Vagina (tissue), 2 donors: ENCODE data around the gene CYTH2. TPM values are rescaled to one million over a fixed set of nuclear protein-coding genes. Genes with fewer than 3 reads are reported as not detected.
A peak's percentile ranks its signal among the peaks of the same experiment; 100 is the strongest.

Experiments used
- DNase-seq, 2 donors: peaks; one replicate each; pipeline ENCODE4 v3.0.0-alpha.2; 2017; ENCODE audit errors: extremely low spot score in 2 of 2
- H3K27ac ChIP-seq: fragments of 200-600 bp; sonication (generic); one replicate; pipeline ENCODE4 v1.5.1; 2019
- H3K27me3 ChIP-seq: fragments of 200-600 bp; sonication (generic); one replicate; pipeline ENCODE4 v1.5.1; 2019
- H3K36me3 ChIP-seq, 2 donors: fragments of 200-600 bp; sonication (generic); one replicate each; pipeline ENCODE4 v1.5.1; 2017 to 2019
- H3K4me1 ChIP-seq: fragments of 200-600 bp; sonication (generic); one replicate; pipeline ENCODE4 v1.5.1; 2019
- H3K4me3 ChIP-seq, 2 donors: fragments of 200-600 bp; sonication (generic); 1 replicate in 1 of 2; 2 replicates in 1 of 2; pipeline ENCODE4 v1.5.1; 2016 to 2019
- H3K9me3 ChIP-seq: fragments of 200-600 bp; sonication (generic); one replicate; pipeline ENCODE4 v1.5.1; 2019
- CTCF ChIP-seq, 3 experiments: fragments of 450-650 bp in 2 of 3; fragments of 200-600 bp in 1 of 3; sonication (generic) in 1 of 3; IDR thresholded peaks; one replicate each; pipeline ENCODE4 v1.5.1; 2017 to 2019; ENCODE audit warnings: antibody characterized with exemption in 3 of 3, mild to moderate bottlenecking in 2 of 3, moderate library complexity in 2 of 3
- POLR2A ChIP-seq, 2 donors: fragments of 450-650 bp; IDR thresholded peaks; one replicate each; pipeline ENCODE4 v1.6.1; 2017; ENCODE audit warnings: antibody characterized with exemption in 2 of 2, mild to moderate bottlenecking in 2 of 2, moderate library complexity in 2 of 2
- POLR2AphosphoS5 ChIP-seq, 2 donors: sonication (generic); formaldehyde crosslinking; IDR thresholded peaks; one replicate each; pipeline ENCODE4 v1.9.0; 2017; ENCODE audit warnings: antibody characterized with exemption in 2 of 2, mild to moderate bottlenecking in 2 of 2, low read depth in 1 of 2; ENCODE audit not compliant: insufficient read depth in 1 of 2
- intact Hi-C: fragments of 100-400 bp; cut with DNase I; formaldehyde crosslinking; loops from one replicate; pipeline ENCODE4 v1.15.1; 2023
- total RNA-seq: library from RNA; depleted of rRNA; stranded (reverse); fragments of >200 nt; gene quantifications from one replicate; pipeline ENCODE4 v1.2.3, GENCODE V29; 2016

The CYTH2 gene
- total RNA-seq, 1 donor from 2014 or later: 87.2 TPM

- H3K4me3 ChIP-seq: no peak overlapping the region
- H3K36me3 ChIP-seq: peaks cover 0 to 19% of the 10 kb centered on the region in 2 donors
- no peaks in the 10 kb centered on the region for H3K27me3 ChIP-seq
- H3K4me1 ChIP-seq: peaks cover 17% of the 10 kb centered on the region
- no peaks in the 10 kb centered on the region for H3K9me3 ChIP-seq
- TF ChIP-seq CTCF (IDR thresholded peaks at IDR 0.05) (no peak), POLR2AphosphoS5 (IDR thresholded peaks at IDR 0.05; ENCODE audit: insufficient read depth in 1 of 2, low read depth in 1 of 2) (no peak), POLR2A (IDR thresholded peaks at IDR 0.05) (no peak)
- no peak for DNase-seq
- intact Hi-C loops: no loop called here
- no peak overlapping the region for H3K27ac ChIP-seq
Observed at GRCh38 chr19:48466561-48467325, 2.4 kb upstream of the CYTH2 start.

GRCh38 chr19:48468772-48469288, 339 bp upstream of the CYTH2 start:
- H3K27ac ChIP-seq: peak overlapping the region; percentile 97
- peaks cover 0 to 33% of the 10 kb centered on the region in 2 donors for H3K36me3 ChIP-seq

GRCh38 chr19:48469934-48470680, 938 bp downstream of the CYTH2 start:
- Histone ChIP-seq H3K4me1 (peaks cover 17% of the 10 kb centered on the region), H3K9me3 (no peaks in the 10 kb centered on the region), H3K27me3 (no peaks in the 10 kb centered on the region), H3K27ac (peak overlapping the region; percentile 97), H3K4me3 (peak overlapping the region; percentile 89 to 94), H3K36me3 (peaks cover 0 to 46% of the 10 kb centered on the region in 2 donors)
- TF ChIP-seq CTCF (IDR thresholded peaks at IDR 0.05): no peak
- no peak for DNase-seq
- intact Hi-C loops: no loop called here

More at GRCh38 chr19:48468772-48469288, 339 bp upstream of the CYTH2 start:
- Histone ChIP-seq H3K4me1 (peaks cover 17% of the 10 kb centered on the region), H3K9me3 (no peaks in the 10 kb centered on the region), H3K27me3 (no peaks in the 10 kb centered on the region), H3K4me3 (peak overlapping the region; percentile 89 to 94)
- DNase-seq: peak; percentile 100
- intact Hi-C loops: no loop called here
- TF ChIP-seq POLR2AphosphoS5 (IDR thresholded peaks at IDR 0.05; ENCODE audit: insufficient read depth in 1 of 2, low read depth in 1 of 2): peak in 1 of 2 donors; percentile 96
- no peak for TF ChIP-seq CTCF (IDR thresholded peaks at IDR 0.05)

GRCh38 chr19:48470856-48471255, 1.7 kb downstream of the CYTH2 start:
- intact Hi-C loops: no loop called here
- no peak for TF ChIP-seq POLR2A (IDR thresholded peaks at IDR 0.05)
- no peak for TF ChIP-seq POLR2AphosphoS5 (IDR thresholded peaks at IDR 0.05; ENCODE audit: insufficient read depth in 1 of 2, low read depth in 1 of 2)
- no peak for TF ChIP-seq CTCF (IDR thresholded peaks at IDR 0.05)
- Histone ChIP-seq H3K9me3 (no peaks in the 10 kb centered on the region), H3K4me3 (no peak overlapping the region), H3K27ac (no peak overlapping the region), H3K36me3 (peaks cover 0 to 53% of the 10 kb centered on the region in 2 donors), H3K27me3 (no peaks in the 10 kb centered on the region), H3K4me1 (peaks cover 17% of the 10 kb centered on the region)
- DNase-seq: no peak
